ENCODE results near the gene USP19. TPM values are rescaled to one million over a fixed set of nuclear protein-coding genes. Genes with fewer than 3 reads are reported as not detected.

USP19 gene
- total RNA-seq, 4 donors from 2014 or later: 21.5 to 66.6 (median 43.6) TPM

- intact Hi-C loops (cut with DNase I; ENCODE audit: low total_unique reads): no loop called here
- no peak for DNase-seq
- H3K4me1 ChIP-seq: peaks cover 0 to 5% of the 10 kb centered on the region in 2 donors
- no peak overlapping the region for H3K27ac ChIP-seq
- H3K4me3 ChIP-seq: no peak overlapping the region
- TF ChIP-seq CTCF (IDR thresholded peaks at IDR 0.05) (no peak), POLR2A (IDR thresholded peaks at IDR 0.05) (no peak)
- no peaks in the 10 kb centered on the region for H3K36me3 ChIP-seq
- H3K9me3 ChIP-seq: no peaks in the 10 kb centered on the region
- no peaks in the 10 kb centered on the region for H3K27me3 ChIP-seq
These were observed 20.5 kb downstream of the USP19 start for GRCh38 chr3:49100046-49100615.

GRCh38 chr3:49098910-49099630 is 21.6 kb downstream of the USP19 start:
- TF ChIP-seq CTCF (IDR thresholded peaks at IDR 0.05) (no peak), POLR2A (IDR thresholded peaks at IDR 0.05) (no peak)
- no peaks in the 10 kb centered on the region for H3K36me3 ChIP-seq
- H3K4me1 ChIP-seq: peaks cover 4 to 10% of the 10 kb centered on the region in 2 donors
- DNase-seq: no peak
- no peak overlapping the region for H3K4me3 ChIP-seq
- H3K27me3 ChIP-seq: no peaks in the 10 kb centered on the region
- H3K9me3 ChIP-seq: no peaks in the 10 kb centered on the region
- intact Hi-C loops (cut with DNase I; ENCODE audit: low total_unique reads): no loop called here
- no peak overlapping the region for H3K27ac ChIP-seq

- TF ChIP-seq POLR2A (IDR thresholded peaks at IDR 0.05) (no peak), CTCF (IDR thresholded peaks at IDR 0.05) (no peak)
- H3K9me3 ChIP-seq: no peaks in the 10 kb centered on the region
- H3K4me1 ChIP-seq: peaks cover 4 to 5% of the 10 kb centered on the region in 2 donors
- H3K4me3 ChIP-seq: no peak overlapping the region
- no peaks in the 10 kb centered on the region for H3K27me3 ChIP-seq
- H3K27ac ChIP-seq: no peak overlapping the region
- intact Hi-C loops (cut with DNase I; ENCODE audit: low total_unique reads): no loop called here
- no peaks in the 10 kb centered on the region for H3K36me3 ChIP-seq
- no peak for DNase-seq
These were observed 22.2 kb downstream of the USP19 start for GRCh38 chr3:49098429-49098828.

- peak; percentile 98 for DNase-seq
- intact Hi-C loops (cut with DNase I; ENCODE audit: low total_unique reads): no loop called here
- Histone ChIP-seq H3K4me3 (peak within 1 kb of the TSS; percentile 65 to 89), H3K36me3 (no peaks in the 10 kb centered on the region), H3K4me1 (peaks cover 4 to 11% of the 10 kb centered on the region in 2 donors), H3K9me3 (no peaks in the 10 kb centered on the region), H3K27me3 (no peaks in the 10 kb centered on the region), H3K27ac (peak within 1 kb of the TSS; percentile 91 to 94)
- TF ChIP-seq POLR2A (IDR thresholded peaks at IDR 0.05): peak; percentile 62 to 78
- TF ChIP-seq CTCF (IDR thresholded peaks at IDR 0.05): peak; percentile 31 to 62 (median 46)
These were observed 26.5 kb downstream of the USP19 start, which contains the start of gene QRICH1 for GRCh38 chr3:49093853-49094767. Gene QRICH1, minus strand, starts transcription at chr3:49094071. Its CDS starts 17,054 bp downstream, at chr3:49077017.

Measured in uterus (tissue), 4 donors.